ENCODE measurements around the gene OR2A5. TPM values are rescaled to one million over a fixed set of nuclear protein-coding genes. Genes with fewer than 3 reads are reported as not detected.

Gene OR2A5
- total RNA-seq, 1 donor from 2014 or later = not detected

- Mint-ChIP-seq H3K27ac (no peak overlapping the region), H3K4me3 (ENCODE audit: low read depth) (no peak overlapping the region)
These were observed 21.2 kb downstream of the OR2A5 start for GRCh38 chr7:144069953-144070352.

GRCh38 chr7:144074374-144074773 lies 25.6 kb downstream of the OR2A5 start:
- H3K27me3 Mint-ChIP-seq = peaks cover 5% of the 10 kb centered on the region
- TF ChIP-seq CTCF (IDR thresholded peaks at IDR 0.05; ENCODE audit: unreplicated experiment) = no peak
- no peaks in the 10 kb centered on the region for H3K9me3 Mint-ChIP-seq (ENCODE audit: low read depth)
- H3K4me1 Mint-ChIP-seq (ENCODE audit: low read depth) = no peaks in the 10 kb centered on the region
- H3K36me3 Mint-ChIP-seq (ENCODE audit: insufficient read depth) = no peaks in the 10 kb centered on the region
- no peak overlapping the region for H3K27ac Mint-ChIP-seq
- H3K4me3 Mint-ChIP-seq (ENCODE audit: low read depth) = no peak overlapping the region
- no peak for DNase-seq (ENCODE audit: low spot score, unreplicated experiment)

More at GRCh38 chr7:144069953-144070352, 21.2 kb downstream of the OR2A5 start:
- TF ChIP-seq CTCF (IDR thresholded peaks at IDR 0.05; ENCODE audit: unreplicated experiment) = no peak
- Mint-ChIP-seq H3K27me3 (peaks cover 7% of the 10 kb centered on the region), H3K36me3 (ENCODE audit: insufficient read depth) (no peaks in the 10 kb centered on the region), H3K9me3 (ENCODE audit: low read depth) (peaks cover 5% of the 10 kb centered on the region), H3K4me1 (ENCODE audit: low read depth) (peaks cover 3% of the 10 kb centered on the region)
- no peak for DNase-seq (ENCODE audit: low spot score, unreplicated experiment)

GRCh38 chr7:144085978-144086377 lies 37.2 kb downstream of the OR2A5 start, which contains the start of gene OR2A12:
TSS of gene OR2A12 (plus strand) at chr7:144086278. CDS start at chr7:144095108, 8,830 bp downstream.
- Mint-ChIP-seq H3K4me3 (ENCODE audit: low read depth) (no peak within 1 kb of the TSS), H3K4me1 (ENCODE audit: low read depth) (no peaks in the 10 kb centered on the region), H3K36me3 (ENCODE audit: insufficient read depth) (no peaks in the 10 kb centered on the region), H3K27ac (no peak within 1 kb of the TSS), H3K27me3 (no peaks in the 10 kb centered on the region), H3K9me3 (ENCODE audit: low read depth) (peaks cover 3% of the 10 kb centered on the region)
- no peak for DNase-seq (ENCODE audit: low spot score, unreplicated experiment)
- TF ChIP-seq CTCF (IDR thresholded peaks at IDR 0.05; ENCODE audit: unreplicated experiment) = no peak

DNA sequence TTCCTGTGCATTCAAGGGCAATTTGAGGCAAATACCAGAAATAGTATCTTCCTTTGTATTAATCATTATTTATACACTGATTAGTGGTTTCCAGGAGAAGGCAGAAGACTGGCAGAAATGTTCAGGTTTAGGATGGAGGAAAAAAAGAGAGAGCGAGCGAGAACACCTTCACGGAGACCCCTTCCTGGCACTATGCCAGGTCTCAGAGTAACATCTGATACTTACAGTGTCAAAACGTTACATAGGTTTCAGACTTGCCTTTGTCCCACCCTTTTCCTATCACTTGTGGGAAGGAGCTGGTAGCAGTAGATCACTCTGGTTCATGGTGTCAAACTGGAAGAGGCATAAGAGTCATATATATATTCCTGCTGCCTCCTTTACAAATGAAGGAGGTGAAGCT lies 38.0 kb downstream of the OR2A5 start:
- Mint-ChIP-seq H3K9me3 (ENCODE audit: low read depth) (peaks cover 7% of the 10 kb centered on the region), H3K27me3 (no peaks in the 10 kb centered on the region), H3K4me3 (ENCODE audit: low read depth) (no peak overlapping the region), H3K36me3 (ENCODE audit: insufficient read depth) (no peaks in the 10 kb centered on the region), H3K27ac (no peak overlapping the region), H3K4me1 (ENCODE audit: low read depth) (no peaks in the 10 kb centered on the region)
- no peak for DNase-seq (ENCODE audit: low spot score, unreplicated experiment)
- no peak for TF ChIP-seq CTCF (IDR thresholded peaks at IDR 0.05; ENCODE audit: unreplicated experiment)

GRCh38 chr7:144087230-144087629 lies 38.5 kb downstream of the OR2A5 start:
- no peak for DNase-seq (ENCODE audit: low spot score, unreplicated experiment)
- TF ChIP-seq CTCF (IDR thresholded peaks at IDR 0.05; ENCODE audit: unreplicated experiment) = no peak
- no peak overlapping the region for H3K27ac Mint-ChIP-seq
- no peaks in the 10 kb centered on the region for H3K4me1 Mint-ChIP-seq (ENCODE audit: low read depth)
- peaks cover 7% of the 10 kb centered on the region for H3K9me3 Mint-ChIP-seq (ENCODE audit: low read depth)
- H3K27me3 Mint-ChIP-seq = no peaks in the 10 kb centered on the region
- no peaks in the 10 kb centered on the region for H3K36me3 Mint-ChIP-seq (ENCODE audit: insufficient read depth)
- H3K4me3 Mint-ChIP-seq (ENCODE audit: low read depth) = no peak overlapping the region

Data from progenitor cell of endocrine pancreas (in vitro differentiated cells).